Transverse colon (tissue), 4 donors: Measurements from ENCODE around the gene SCN5A.

ENCODE experiments used
- EP300 ChIP-seq: sonication (generic); formaldehyde crosslinking; IDR thresholded peaks from one replicate; pipeline ENCODE4 v1.6.1; 2017; ENCODE audit warnings: antibody characterized with exemption, low read depth
- POLR2AphosphoS5 ChIP-seq, 3 donors: sonication (generic); formaldehyde crosslinking; IDR thresholded peaks; one replicate each; pipeline ENCODE4 v1.6.1; 2016; ENCODE audit warnings: antibody characterized with exemption in 3 of 3
- TF ChIP-seq, protein P1 (sequence below), 5 experiments: fragments of 200-600 bp in 3 of 5; fragments of 450-650 bp in 2 of 5; sonication (generic) in 3 of 5; IDR thresholded peaks; 1 replicate in 2 of 5; 2 replicates in 3 of 5; pipeline ENCODE4 v1.5.1; 2016 to 2017; ENCODE audit warnings: antibody characterized with exemption in 5 of 5, inconsistent platforms in 3 of 5, mild to moderate bottlenecking in 2 of 5, moderate library complexity in 1 of 5

DNA sequence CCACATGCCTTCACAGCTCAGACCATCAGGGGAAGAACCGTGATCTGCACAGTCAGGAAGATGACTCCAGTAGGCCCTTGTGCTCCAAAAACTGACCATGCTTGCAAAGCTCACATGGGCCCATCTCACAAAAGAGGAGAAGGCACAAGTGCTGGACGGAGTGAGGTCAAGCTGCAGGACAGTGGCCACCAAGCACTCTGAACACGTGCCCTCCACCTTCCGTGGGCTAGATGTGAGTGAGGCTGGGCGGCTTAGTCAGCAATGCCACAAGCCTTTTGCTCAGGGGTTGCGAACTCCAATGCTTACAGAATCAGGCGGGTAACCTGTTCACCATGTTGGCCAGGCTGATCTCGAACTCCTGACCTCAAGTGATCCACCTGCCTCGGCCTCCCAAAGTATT is 70.9 kb downstream of the SCN5A start:
- TF ChIP-seq, protein P1, sequence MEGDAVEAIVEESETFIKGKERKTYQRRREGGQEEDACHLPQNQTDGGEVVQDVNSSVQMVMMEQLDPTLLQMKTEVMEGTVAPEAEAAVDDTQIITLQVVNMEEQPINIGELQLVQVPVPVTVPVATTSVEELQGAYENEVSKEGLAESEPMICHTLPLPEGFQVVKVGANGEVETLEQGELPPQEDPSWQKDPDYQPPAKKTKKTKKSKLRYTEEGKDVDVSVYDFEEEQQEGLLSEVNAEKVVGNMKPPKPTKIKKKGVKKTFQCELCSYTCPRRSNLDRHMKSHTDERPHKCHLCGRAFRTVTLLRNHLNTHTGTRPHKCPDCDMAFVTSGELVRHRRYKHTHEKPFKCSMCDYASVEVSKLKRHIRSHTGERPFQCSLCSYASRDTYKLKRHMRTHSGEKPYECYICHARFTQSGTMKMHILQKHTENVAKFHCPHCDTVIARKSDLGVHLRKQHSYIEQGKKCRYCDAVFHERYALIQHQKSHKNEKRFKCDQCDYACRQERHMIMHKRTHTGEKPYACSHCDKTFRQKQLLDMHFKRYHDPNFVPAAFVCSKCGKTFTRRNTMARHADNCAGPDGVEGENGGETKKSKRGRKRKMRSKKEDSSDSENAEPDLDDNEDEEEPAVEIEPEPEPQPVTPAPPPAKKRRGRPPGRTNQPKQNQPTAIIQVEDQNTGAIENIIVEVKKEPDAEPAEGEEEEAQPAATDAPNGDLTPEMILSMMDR (IDR thresholded peaks at IDR 0.05): no peak
- no peak for TF ChIP-seq POLR2AphosphoS5 (IDR thresholded peaks at IDR 0.05)
- TF ChIP-seq EP300: no peak
